ENCODE measurements around the gene NSG1.

DNA sequence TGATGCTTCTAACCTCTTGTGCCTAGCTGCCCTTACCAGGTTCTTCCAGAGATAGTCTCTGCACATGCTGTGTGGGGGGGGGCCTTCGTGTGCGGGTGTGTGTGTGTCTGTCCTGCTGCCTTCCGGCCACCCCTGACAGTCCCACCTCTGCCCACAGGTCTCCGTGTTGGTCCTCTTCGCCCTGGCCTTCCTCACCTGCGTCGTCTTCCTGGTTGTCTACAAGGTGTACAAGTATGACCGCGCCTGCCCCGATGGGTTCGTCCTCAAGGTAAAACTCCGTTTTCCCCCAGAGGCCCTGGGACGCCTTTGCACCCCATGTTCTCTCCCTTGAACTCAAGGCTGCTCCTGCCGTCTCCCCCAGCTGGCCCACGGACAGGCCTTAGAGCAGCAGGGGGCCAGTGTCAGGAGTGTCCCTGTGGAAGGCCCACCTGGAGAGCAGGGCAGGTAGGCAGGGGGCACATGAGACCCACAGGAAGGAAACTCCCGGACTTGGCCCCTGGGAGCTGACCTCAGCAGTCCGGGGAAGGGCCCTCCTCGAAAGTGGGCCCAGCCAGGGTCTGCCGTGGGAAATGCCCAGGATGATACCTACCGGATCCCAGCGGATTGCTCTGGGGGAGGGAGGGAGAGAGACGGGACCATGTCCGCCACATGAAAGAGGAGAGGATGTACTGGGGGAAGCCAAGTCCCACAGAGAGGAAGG lies 22.7 kb downstream of the NSG1 start:
- no peak for TF ChIP-seq SUZ12 (IDR thresholded peaks at IDR 0.05; ENCODE audit: extremely low read depth, insufficient read depth, insufficient read length)
- no peak for TF ChIP-seq YY1 (IDR thresholded peaks at IDR 0.05; ENCODE audit: insufficient read depth, insufficient read length)
- no peak for TF ChIP-seq ZNF274 (IDR thresholded peaks at IDR 0.05; ENCODE audit: low read depth, low read length)
